GM21619 (cell line): Measurements from ENCODE around the gene COL23A1.
"Not testable (repeated sequence)": the region's sequence is repeated elsewhere in the genome, so short reads cannot be mapped to it uniquely, and the experiment has no call there.

Experiments
- ATAC-seq: cut with Tn5 transposase; IDR thresholded peaks from one replicate; pipeline ENCODE4 v1.9.1; 2021; ENCODE audit not compliant: unreplicated experiment

Gene COL23A1

GRCh38 chr5:178589180-178590140 is 733 bp downstream of the COL23A1 start:
- peak; percentile 21 for ATAC-seq

GRCh38 chr5:178588769-178589168 is 1.4 kb downstream of the COL23A1 start:
- ATAC-seq: no peak

DNA sequence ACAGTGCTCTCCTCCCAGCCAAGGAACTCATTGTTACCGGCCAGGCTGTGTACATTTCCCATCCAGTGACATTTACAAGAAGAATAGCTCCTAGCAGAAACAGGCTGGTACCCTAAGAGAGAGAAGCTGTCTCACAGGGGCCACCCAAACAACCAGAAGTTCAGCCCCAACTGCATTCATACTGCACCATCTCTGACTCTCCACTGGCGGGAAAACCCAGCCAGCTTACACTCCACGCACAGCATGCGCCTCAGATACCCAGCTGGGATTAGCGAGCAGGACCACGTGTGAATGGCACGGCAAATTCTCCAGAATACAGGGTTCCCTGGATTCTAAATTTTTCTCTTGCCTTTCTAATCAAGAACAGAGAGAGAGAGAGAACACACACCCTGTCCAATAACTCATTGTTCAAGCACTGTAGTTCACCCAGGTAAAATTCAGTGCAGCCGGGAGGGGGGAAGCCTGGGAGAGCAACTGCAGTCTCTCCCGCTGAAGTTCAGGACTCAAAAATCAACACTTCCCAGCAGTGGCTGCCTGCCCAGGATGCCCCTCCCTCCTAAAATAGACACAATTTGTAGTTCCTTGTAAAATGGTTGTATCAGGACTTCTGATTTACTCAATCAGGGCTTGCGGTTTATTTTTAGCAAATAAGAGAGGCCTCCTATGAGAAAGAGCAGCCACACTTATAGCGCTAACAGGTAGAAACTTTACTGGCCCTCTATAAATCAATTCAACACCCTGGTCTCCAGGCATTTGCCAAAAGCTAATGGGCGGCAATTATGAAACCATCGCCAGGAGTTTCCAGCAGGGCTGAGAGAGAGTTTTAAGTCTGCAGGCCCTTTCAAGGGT is 2.2 kb downstream of the COL23A1 start:
- no peak for ATAC-seq

DNA sequence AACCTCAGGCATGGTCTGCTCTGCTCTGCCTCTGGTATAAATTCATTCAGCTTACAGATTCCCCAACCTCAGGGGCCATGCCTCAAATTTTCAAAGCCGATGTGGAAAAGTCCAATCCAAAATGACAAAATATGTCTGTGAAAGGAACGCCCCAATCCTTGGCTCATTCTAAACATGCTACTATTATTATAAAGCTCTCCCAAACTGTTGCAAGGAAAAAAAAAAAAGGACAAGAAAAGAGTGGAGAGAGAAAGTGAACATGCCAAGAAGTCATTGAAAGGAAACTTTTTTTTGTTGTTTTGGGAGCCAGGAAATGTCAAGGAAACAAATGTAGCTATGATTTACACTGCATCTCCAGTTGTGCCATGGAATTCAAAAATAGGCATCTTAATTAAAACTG is 3.8 kb downstream of the COL23A1 start:
- no peak for ATAC-seq

DNA sequence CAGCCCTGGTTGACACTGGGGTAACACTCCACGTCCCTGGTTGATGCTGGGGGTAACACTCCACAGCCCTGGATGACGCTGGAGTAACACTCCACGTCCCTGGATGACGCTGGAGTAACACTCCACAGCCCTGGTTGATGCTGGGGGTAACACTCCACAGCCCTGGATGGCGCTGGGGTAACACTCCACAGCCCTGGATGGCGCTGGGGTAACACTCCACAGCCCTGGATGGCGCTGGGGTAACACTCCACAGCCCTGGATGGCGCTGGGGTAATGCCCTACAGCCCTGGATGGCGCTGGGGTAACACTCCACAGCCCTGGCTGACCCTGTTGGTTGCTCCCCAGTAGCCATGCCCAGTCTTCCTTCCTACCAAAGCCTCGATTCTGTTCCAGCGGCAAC is 4.8 kb downstream of the COL23A1 start:
- not testable (repeated sequence) for ATAC-seq

- ATAC-seq: no peak
These were observed 6.9 kb downstream of the COL23A1 start for GRCh38 chr5:178583279-178583678.

- ATAC-seq: no peak
These were observed 7.9 kb downstream of the COL23A1 start for GRCh38 chr5:178582291-178582690.

GRCh38 chr5:178581621-178582020 is 8.6 kb downstream of the COL23A1 start:
- ATAC-seq: no peak

- ATAC-seq: no peak
These were observed 9.8 kb downstream of the COL23A1 start for GRCh38 chr5:178580271-178580955.

DNA sequence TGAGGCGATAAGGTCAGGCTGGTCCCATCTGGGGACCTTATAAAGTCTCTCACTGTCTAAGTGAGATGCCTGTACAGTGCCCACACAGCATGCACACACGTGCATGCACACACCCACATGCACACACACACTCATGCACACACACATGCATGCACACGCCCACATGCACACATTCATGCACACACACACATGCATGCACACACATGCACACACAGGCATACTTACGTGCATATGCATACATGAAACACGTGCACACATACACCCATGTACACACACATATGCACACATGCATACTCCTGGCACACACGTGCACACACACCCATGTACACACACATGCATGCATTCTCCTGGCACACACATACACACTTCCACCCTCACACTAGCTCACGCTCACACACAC is 12.2 kb downstream of the COL23A1 start:
- ATAC-seq: no peak

DNA sequence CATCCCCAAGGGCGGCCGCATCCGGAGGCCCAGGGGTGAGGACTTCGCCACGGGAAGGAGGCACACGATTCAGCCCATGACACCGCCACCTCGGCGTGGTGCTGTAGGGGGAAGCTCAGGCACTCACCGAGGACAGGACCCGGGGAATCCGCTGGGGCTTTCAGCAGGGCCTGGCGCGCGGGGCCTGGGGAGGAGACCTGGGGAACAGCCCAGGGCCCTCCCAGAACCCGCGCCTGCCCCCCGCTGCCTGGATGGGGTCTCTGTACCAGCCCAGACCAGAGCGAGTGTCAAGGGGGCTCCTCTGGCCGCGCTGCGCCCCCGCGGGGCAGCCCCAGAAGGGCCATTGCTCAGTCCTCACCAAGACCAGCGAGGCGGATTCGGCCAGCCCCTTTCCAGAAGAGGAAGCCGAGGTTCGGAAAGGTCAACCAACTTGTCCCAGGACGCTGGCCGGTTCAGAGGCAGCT is 12.8 kb downstream of the COL23A1 start:
- ATAC-seq: no peak

DNA sequence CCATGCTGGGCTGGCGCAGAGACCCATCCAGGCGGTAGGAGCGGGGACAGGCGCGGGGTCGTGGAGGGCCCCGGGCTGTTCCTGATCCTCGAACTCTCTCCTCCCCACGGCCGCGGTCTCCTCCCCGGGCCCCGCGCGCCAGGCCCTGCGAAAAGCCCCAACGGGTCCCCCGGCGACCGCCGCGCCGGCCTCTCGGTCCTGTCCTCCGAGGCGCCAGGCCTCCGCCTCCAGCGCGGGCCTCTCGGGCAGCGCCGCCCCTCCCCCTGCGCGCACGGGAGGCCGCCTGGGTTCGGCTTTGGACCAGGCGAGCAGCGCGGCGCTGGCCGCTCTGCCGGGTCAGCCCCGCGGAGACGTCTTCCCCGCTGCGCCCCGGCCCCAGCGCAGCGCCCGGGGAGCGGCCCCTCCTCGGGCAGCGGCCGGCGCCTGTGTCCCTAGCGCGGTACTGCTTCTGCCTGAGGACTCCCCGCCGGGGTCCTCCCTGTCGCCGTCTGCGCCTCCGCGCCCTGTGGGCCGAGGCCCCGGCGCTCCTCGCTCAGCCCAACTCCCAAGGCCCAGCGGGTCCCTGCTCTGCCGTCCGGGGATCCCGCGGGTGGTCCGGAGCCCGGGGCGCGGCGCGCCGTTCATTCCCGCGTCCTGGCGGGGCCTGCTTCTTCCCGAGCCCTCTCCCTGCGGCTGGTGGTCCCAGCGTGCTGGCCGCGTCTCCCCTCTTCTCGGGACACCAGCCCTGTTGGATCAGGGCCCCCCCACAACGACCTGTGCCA is 13.4 kb downstream of the COL23A1 start:
- ATAC-seq: no peak

DNA sequence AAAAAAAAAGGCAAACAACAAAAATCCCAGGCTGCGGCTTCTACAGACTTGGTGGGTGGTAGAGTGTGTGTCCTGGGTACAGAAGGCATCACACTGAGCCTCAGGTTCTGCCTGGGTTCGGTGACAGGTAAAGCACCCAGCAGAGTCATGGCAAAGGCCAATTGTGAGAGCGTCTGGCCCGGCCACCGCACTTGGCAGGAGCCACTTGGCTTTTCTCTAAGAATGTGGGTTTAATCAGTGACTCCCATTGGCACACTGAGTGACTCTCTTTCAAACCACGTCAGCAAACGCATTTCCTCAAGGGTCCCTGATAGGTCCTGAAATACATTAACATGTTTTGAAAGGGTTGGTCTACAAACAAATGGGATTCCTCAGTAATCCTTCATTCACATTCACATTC is 17.0 kb downstream of the COL23A1 start:
- no peak for ATAC-seq

DNA sequence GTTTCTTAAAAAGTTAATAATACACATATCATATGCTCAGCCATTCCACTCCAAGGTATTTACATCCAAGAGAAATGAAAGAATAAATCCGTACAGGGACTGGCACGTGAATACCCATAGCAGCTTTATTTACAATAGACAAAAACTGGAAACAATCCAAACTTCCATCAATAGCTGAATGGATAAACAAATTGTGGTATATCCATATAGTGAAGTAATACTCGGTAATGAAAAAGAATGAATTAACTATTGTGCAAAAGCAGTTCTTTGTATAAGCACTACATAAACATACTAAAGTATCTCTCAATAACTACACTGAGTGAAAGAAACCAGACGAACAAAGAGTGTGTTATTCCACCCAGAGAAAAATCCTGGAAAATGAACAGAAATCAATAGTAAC is 17.6 kb downstream of the COL23A1 start:
- no peak for ATAC-seq

DNA sequence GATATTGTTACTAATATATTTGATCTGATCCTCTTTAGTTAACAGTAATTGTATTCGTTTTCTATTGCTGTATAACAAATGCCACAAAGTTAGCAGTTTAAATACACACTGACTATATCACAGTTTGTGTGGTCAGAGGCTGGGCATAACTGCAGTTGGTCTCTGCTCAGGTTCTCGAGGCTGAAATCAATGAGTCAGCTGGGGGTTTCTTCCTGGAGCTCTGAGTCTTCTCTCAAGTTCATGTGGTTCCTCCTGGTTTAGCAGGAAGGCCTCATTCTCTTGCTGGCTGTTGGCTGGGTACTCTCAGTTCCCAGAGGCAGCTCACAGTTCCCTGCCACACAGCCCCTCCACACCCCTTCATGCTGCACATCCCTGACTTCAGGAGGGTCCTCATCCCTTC is 20.7 kb downstream of the COL23A1 start:
- ATAC-seq: no peak

GRCh38 chr5:178564811-178565550 is 25.2 kb downstream of the COL23A1 start:
- no peak for ATAC-seq

DNA sequence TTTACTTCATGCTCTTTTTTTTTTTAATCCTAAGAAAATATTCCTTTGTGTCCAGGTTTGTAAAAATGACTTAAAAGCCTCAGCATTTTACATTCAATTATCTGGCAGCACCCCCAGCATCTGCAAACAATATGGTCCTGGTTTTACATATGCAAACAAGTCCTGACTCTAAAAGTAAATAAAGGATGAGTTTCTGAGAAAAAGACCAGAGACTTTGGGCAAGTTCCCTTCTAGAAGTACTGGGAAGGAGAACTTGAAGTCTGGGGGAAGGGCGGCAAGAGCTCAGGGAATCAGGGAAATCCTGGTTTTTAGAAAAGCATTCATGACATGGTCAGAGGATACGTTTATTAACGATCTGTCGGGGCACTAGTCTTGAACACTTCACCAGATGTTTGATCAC is 25.8 kb downstream of the COL23A1 start:
- no peak for ATAC-seq

DNA sequence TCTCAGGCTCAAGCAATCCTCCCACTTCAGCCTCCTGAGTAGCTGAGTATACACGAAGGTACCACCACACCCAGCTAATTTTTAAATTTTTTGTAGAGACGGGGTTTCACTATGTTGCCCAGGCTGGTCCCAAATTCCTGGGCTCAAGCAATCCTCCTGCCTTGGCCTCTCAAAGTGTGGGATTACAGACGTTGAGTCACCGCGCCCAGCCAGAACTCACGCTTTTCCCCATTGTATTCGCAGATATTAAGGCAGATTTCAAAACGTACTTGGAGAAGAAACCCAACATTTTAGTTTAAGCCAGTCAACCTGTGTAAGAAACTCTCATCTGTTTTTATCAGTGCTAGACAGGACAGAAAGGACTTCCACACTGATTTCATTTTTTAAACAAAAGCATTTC is 26.6 kb downstream of the COL23A1 start:
- no peak for ATAC-seq

- no peak for ATAC-seq
These were observed 28.4 kb downstream of the COL23A1 start for GRCh38 chr5:178561746-178562264.

GRCh38 chr5:178560911-178561310 is 29.3 kb downstream of the COL23A1 start:
- no peak for ATAC-seq
